Measurements from ENCODE around the gene CRACR2B. TPM values are rescaled to one million over a fixed set of nuclear protein-coding genes. Genes with fewer than 3 reads are reported as not detected.

CRACR2B gene
- total RNA-seq, 1 donor from 2014 or later: 5.1 TPM

GRCh38 chr11:828506-829175 is 922 bp downstream of the CRACR2B start:
- Mint-ChIP-seq H3K27me3 (ENCODE audit: low read depth) (peaks cover 32% of the 10 kb centered on the region), H3K36me3 (ENCODE audit: low read depth) (peaks cover 8% of the 10 kb centered on the region), H3K9me3 (no peaks in the 10 kb centered on the region), H3K4me3 (ENCODE audit: low read depth) (peak overlapping the region; percentile 69), H3K4me1 (ENCODE audit: low read depth) (peaks cover 12% of the 10 kb centered on the region), H3K27ac (no peak overlapping the region)
- no peak for DNase-seq (ENCODE audit: low spot score)
- intact Hi-C loops (cut with micrococcal nuclease): no loop called here

DNA sequence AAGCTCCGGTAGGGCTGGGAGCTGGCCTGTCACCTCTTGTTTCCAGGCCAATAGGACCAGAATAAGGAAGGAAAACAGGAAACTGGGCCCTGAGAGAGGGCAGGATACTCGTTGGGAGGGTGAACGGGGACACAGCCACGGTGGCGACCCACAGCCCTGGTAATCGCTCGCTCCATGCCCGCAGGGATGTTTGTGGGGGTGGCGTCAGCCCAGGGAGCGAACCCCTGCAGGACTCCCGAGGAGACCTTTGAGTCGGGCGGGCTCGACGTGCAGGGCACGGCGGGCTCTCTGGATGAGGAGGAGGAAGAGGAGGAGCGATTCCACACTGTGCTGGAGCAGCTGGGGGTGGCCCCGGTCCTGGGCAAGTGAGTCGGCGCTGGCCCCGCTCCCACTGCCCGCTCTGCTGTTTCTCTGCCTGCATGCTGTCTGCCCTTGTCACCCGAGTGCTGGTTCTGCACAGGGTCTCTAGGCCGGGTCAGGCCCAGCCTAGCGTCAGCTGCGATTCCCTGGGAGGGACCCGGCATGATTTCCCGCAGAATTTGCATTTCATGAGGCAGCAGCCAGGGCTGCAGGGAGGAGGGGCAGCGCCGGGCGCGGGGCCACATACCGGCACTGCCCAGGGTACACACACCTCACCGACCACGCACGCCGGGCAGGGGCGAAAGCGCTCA is 1.6 kb downstream of the CRACR2B start:
- peaks cover 32% of the 10 kb centered on the region for H3K27me3 Mint-ChIP-seq (ENCODE audit: low read depth)
- intact Hi-C loops (cut with micrococcal nuclease): no loop called here
- H3K9me3 Mint-ChIP-seq: no peaks in the 10 kb centered on the region
- no peak overlapping the region for H3K27ac Mint-ChIP-seq
- peak overlapping the region; percentile 21 for H3K4me3 Mint-ChIP-seq (ENCODE audit: low read depth)
- peaks cover 15% of the 10 kb centered on the region for H3K4me1 Mint-ChIP-seq (ENCODE audit: low read depth)
- H3K36me3 Mint-ChIP-seq (ENCODE audit: low read depth): peaks cover 8% of the 10 kb centered on the region
- DNase-seq (ENCODE audit: low spot score): no peak

DNA sequence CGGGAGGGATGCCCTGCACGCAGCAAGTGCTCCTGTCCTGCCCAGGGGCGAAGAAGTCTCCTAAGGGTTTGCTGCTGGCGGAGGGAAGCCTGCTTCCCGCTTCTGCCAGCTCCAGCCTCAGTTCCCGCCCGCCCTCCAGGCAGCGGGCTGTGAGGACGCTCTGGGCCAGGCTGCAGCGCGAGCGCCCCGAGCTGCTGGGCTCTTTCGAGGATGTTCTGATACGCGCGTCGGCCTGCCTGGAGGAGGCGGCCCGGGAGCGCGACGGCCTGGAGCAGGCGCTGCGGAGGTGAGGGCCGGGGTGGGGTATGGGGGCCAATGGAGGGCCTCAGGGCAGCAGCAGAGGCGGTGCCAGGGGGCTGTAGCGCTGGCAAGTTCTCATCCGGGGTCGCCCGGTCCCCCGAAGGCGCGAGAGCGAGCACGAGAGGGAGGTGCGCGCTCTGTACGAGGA is 2.2 kb downstream of the CRACR2B start:
- Mint-ChIP-seq H3K27ac (no peak overlapping the region), H3K36me3 (ENCODE audit: low read depth) (peaks cover 6% of the 10 kb centered on the region), H3K27me3 (ENCODE audit: low read depth) (peaks cover 32% of the 10 kb centered on the region), H3K9me3 (no peaks in the 10 kb centered on the region), H3K4me3 (ENCODE audit: low read depth) (peak overlapping the region; percentile 30), H3K4me1 (ENCODE audit: low read depth) (peaks cover 15% of the 10 kb centered on the region)
- intact Hi-C loops (cut with micrococcal nuclease): no loop called here
- DNase-seq (ENCODE audit: low spot score): no peak

DNA sequence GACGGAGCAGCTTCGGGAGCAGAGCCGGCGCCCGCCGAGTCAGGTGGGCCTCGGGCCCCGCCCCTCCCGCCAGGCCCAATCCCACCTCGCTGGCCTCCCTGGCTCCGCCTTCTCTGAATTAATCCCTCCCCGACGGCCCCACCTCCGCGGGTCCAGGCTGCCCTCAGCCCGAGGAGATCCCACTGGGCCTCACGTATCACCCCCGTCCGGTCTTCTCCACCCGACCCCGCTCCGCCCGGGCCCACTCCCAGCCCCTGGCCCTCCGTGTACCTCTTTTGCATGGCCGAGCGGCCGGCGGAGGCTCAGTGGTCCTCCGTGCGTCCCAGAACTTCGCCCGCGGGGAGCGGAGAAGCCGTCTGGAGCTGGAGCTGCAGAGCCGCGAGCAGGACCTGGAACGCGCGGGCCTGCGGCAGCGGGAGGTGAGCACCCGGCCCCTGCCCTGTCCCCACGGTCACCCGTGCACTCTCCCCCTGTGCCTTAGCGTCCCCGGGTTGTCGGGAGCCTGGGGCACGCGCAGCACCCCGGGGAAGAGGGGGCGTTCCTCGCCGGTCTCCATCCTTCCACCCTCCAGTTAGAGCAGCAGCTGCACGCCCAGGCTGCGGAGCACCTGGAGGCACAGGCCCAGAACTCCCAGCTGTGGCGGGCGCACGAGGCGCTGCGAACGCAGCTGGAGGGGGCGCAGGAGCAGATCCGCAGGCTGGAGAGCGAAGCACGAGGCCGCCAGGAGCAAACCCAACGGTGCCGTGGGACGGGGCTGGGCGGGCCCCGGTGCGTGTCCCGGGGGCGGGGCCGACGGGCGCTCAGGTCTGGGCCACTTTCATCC is 2.8 kb downstream of the CRACR2B start:
- DNase-seq (ENCODE audit: low spot score): peak; percentile 32
- Mint-ChIP-seq H3K9me3 (no peaks in the 10 kb centered on the region), H3K4me3 (ENCODE audit: low read depth) (peak overlapping the region; percentile 54), H3K4me1 (ENCODE audit: low read depth) (peaks cover 15% of the 10 kb centered on the region), H3K27me3 (ENCODE audit: low read depth) (peaks cover 32% of the 10 kb centered on the region), H3K27ac (no peak overlapping the region), H3K36me3 (ENCODE audit: low read depth) (no peaks in the 10 kb centered on the region)
- intact Hi-C loops (cut with micrococcal nuclease): no loop called here

GRCh38 chr11:831118-831864 is 3.6 kb downstream of the CRACR2B start:
- DNase-seq (ENCODE audit: low spot score): no peak
- Mint-ChIP-seq H3K4me1 (ENCODE audit: low read depth) (peaks cover 15% of the 10 kb centered on the region), H3K27ac (no peak overlapping the region), H3K27me3 (ENCODE audit: low read depth) (peaks cover 32% of the 10 kb centered on the region), H3K4me3 (ENCODE audit: low read depth) (peak overlapping the region; percentile 55), H3K9me3 (no peaks in the 10 kb centered on the region), H3K36me3 (ENCODE audit: low read depth) (no peaks in the 10 kb centered on the region)
- intact Hi-C loops (cut with micrococcal nuclease): no loop called here

DNA sequence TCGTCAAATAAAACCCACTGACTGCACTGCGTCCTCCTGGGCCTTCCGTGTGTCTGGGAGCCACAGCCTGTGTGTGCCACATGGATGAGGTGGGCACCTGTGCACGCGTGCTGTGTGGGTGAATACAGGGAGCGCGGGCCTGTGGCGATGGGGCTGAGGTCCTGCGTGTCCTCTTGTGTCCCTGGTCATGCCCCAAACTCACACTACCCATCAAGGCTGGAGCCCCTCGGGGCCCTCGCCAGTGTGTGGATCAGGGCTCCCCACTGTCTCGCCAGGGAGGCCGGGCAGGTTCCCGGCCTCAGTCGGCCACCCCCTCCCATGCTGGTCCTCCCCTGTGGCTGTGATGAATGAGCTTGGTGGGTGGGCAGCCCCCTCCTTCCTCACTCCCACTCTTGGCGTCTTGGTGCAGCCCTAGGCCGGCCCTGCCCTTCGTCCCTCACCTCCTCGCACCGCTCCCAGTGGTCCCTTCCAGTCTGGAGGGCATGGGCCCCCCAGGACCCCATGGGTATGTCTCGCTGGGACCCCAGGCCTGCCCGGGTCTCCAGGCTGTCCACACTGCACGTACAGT is 4.3 kb downstream of the CRACR2B start:
- H3K9me3 Mint-ChIP-seq: no peaks in the 10 kb centered on the region
- H3K4me3 Mint-ChIP-seq (ENCODE audit: low read depth): peak overlapping the region; percentile 55
- H3K27ac Mint-ChIP-seq: no peak overlapping the region
- no peaks in the 10 kb centered on the region for H3K36me3 Mint-ChIP-seq (ENCODE audit: low read depth)
- intact Hi-C loops (cut with micrococcal nuclease): no loop called here
- peaks cover 15% of the 10 kb centered on the region for H3K4me1 Mint-ChIP-seq (ENCODE audit: low read depth)
- peaks cover 32% of the 10 kb centered on the region for H3K27me3 Mint-ChIP-seq (ENCODE audit: low read depth)
- no peak for DNase-seq (ENCODE audit: low spot score)

GRCh38 chr11:832529-833113 is 4.9 kb downstream of the CRACR2B start, which contains the start of gene CD151:
CD151 (plus strand) TSS chr11:832952; CDS start chr11:836070, 3,118 bp downstream.
- H3K4me1 Mint-ChIP-seq (ENCODE audit: low read depth): peaks cover 13% of the 10 kb centered on the region
- H3K9me3 Mint-ChIP-seq: no peaks in the 10 kb centered on the region
- no peak within 1 kb of the TSS for H3K27ac Mint-ChIP-seq
- intact Hi-C loops (cut with micrococcal nuclease): loop anchor here (1.0 kb wide), 1 partner anchor 10 kb away; the partner anchor contains the start of genes POLR2L and TSPAN4
- DNase-seq (ENCODE audit: low spot score): no peak
- H3K27me3 Mint-ChIP-seq (ENCODE audit: low read depth): peaks cover 30% of the 10 kb centered on the region
- H3K36me3 Mint-ChIP-seq (ENCODE audit: low read depth): peaks cover 4% of the 10 kb centered on the region
- H3K4me3 Mint-ChIP-seq (ENCODE audit: low read depth): peak within 1 kb of the TSS; percentile 68

DNA sequence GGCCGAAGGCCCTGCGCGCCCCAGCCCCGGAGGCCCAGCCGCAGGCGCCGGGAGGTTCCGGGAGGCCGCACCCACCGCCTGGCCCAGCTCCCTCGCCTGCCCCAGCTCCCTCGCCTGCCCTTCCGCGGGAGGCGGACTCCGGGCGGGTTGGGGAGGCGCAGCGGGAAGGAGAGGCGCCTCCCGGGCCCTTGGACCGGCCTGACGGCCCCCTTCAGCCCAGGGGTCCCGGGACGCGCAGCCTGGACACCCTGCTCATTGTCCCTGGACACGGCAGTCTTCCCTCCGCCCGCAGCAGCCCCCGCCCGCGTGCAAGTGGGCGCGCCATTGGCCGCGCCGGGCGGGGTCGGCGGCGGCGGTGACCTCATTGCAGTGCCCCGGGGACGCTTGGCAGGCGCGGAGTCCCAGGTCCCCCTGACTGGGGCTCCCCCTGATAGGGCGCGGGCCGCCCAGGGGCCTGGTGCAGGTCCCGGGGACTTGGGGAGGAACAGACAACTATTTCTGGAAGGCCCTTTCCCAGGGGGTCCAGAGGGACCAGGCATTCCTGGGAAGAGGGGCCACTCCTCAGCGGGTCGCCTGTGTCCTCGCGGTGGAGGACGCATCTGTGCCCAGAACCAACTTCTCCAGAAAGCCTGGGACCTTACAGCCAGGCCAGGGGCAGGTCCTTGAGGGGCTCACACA is 5.5 kb downstream of the CRACR2B start:
- Mint-ChIP-seq H3K27ac (no peak overlapping the region), H3K4me3 (ENCODE audit: low read depth) (peak overlapping the region; percentile 68), H3K9me3 (no peaks in the 10 kb centered on the region), H3K4me1 (ENCODE audit: low read depth) (peaks cover 10% of the 10 kb centered on the region), H3K27me3 (ENCODE audit: low read depth) (peaks cover 24% of the 10 kb centered on the region), H3K36me3 (ENCODE audit: low read depth) (peaks cover 4% of the 10 kb centered on the region)
- no peak for DNase-seq (ENCODE audit: low spot score)
- intact Hi-C loops (cut with micrococcal nuclease): loop anchor here (1.0 kb wide), 1 partner anchor 9 kb away; the partner anchor contains the start of genes POLR2L and TSPAN4

GRCh38 chr11:833849-834311 is 6.2 kb downstream of the CRACR2B start:
- H3K4me1 Mint-ChIP-seq (ENCODE audit: low read depth): peaks cover 10% of the 10 kb centered on the region
- H3K36me3 Mint-ChIP-seq (ENCODE audit: low read depth): peaks cover 8% of the 10 kb centered on the region
- peak overlapping the region; percentile 68 for H3K4me3 Mint-ChIP-seq (ENCODE audit: low read depth)
- H3K27ac Mint-ChIP-seq: no peak overlapping the region
- no peak for DNase-seq (ENCODE audit: low spot score)
- peaks cover 18% of the 10 kb centered on the region for H3K27me3 Mint-ChIP-seq (ENCODE audit: low read depth)
- no peaks in the 10 kb centered on the region for H3K9me3 Mint-ChIP-seq
- intact Hi-C loops (cut with micrococcal nuclease): loop anchor here (1.0 kb wide), 1 partner anchor 8 kb away; the partner anchor contains the start of genes POLR2L and TSPAN4

DNA sequence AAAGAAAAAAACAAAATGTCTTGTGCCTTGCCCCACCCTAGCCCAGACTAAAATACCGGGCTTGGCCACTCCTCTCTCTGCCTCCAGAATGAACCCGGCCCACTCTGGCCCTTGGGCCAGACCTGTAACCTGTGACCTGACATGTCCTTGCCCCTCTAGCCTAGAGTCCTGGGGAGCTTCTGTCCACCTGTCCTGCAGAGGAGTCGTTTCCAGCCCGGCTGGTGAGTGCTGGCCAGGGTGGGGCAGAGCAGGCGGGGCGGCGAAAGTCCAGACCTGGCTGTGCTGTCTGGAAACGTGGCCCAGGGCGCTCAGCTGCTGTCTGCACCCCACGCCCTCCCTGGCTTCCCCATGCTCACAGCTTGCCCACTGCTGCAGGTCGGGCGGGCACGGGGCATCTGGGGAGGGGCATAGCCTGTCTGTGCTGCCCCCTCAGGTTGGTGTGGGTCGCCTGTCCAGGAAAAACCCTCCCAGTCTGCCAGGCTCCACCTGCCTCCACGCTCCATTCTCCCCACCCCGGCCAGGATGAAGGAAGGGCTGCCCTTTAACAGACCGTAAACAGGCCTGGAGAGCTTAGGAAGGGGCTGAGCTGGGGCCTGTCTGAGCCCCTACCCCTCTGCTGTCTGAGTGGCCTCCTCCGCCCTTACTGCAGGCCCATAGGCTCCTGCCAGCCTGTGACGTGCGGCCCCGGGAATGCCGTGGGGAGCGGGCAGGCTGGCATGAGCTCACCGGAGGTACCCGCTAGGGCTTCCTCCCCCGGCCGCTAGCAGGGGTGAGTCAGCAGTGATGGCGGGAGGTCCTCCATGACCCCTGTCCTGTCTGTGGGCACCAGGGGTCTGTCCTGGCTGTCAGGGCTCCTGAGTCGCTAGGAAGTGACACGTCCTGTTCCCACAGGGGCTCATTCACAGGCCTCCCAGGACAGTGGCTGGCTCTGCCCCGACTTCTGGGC is 6.9 kb downstream of the CRACR2B start:
- H3K36me3 Mint-ChIP-seq (ENCODE audit: low read depth): peaks cover 14% of the 10 kb centered on the region
- peaks cover 6% of the 10 kb centered on the region for H3K4me1 Mint-ChIP-seq (ENCODE audit: low read depth)
- intact Hi-C loops (cut with micrococcal nuclease): no loop called here
- H3K27me3 Mint-ChIP-seq (ENCODE audit: low read depth): peaks cover 12% of the 10 kb centered on the region
- no peaks in the 10 kb centered on the region for H3K9me3 Mint-ChIP-seq
- no peak for DNase-seq (ENCODE audit: low spot score)
- no peak overlapping the region for H3K27ac Mint-ChIP-seq
- H3K4me3 Mint-ChIP-seq (ENCODE audit: low read depth): peak overlapping the region; percentile 68

All from activated T-helper 2 cell treated with anti-CD3 and anti-CD28 coated beads, Interferon-gamma antibody, Interleukin-2, Interleukin-4, amounts not matched to agents 10 μg/mL and 5 μg/mL and 100 μg/mL, durations not matched to agents 14 hours and 24 hours and 36 hours (primary cell).